ENCODE data around the gene KCTD11.

GRCh38 chr17:7327056-7327455 lies 24.9 kb upstream of the KCTD11 start:
- TF ChIP-seq REST (IDR thresholded peaks at IDR 0.05; ENCODE audit: low read depth, low read length): no peak
- TF ChIP-seq NRF1 (conservative IDR thresholded peaks at IDR 0.05; ENCODE audit: low read depth, low read length): no peak
- no peak for TF ChIP-seq ZNF274 (IDR thresholded peaks at IDR 0.05; ENCODE audit: insufficient read depth, insufficient read length)
- TF ChIP-seq CTCF (IDR thresholded peaks at IDR 0.05 in 2 of 3, conservative IDR thresholded peaks at IDR 0.05 in 1 of 3; ENCODE audit: control insufficient read depth in 2 of 3, extremely low read depth in 1 of 3, insufficient read depth in 1 of 3, low read depth in 3 of 3, low read length in 3 of 3): no peak
- no peak for TF ChIP-seq BCLAF1 (IDR thresholded peaks at IDR 0.05)
- no peak for TF ChIP-seq MEF2A (IDR thresholded peaks at IDR 0.05; ENCODE audit: insufficient read depth, low read depth, low read length)
- no peak for TF ChIP-seq MLLT1 (IDR thresholded peaks at IDR 0.05)
- no peak for TF ChIP-seq HDAC6 (IDR thresholded peaks at IDR 0.05; ENCODE audit: unreplicated experiment)

Measured in GM12878 (cell line).